HepG2 (cell line): ENCODE measurements around the gene INF2. TPM values are rescaled to one million over a fixed set of nuclear protein-coding genes. Genes with fewer than 3 reads are reported as not detected.

Source experiments
- BCLAF1 ChIP-seq: fragments of 450-650 bp; IDR thresholded peaks from 2 replicates; pipeline ENCODE4 v1.6.1; 2017; ENCODE audit warnings: mild to moderate bottlenecking
- CCDC6 ChIP-seq: sonication (generic); formaldehyde crosslinking; IDR thresholded peaks from 2 replicates; pipeline ENCODE4 v1.8.1; 2022; ENCODE audit warnings: mild to moderate bottlenecking, missing genetic modification reagents, moderate library complexity
- HOXA3 ChIP-seq: sonication (generic); formaldehyde crosslinking; IDR thresholded peaks from 2 replicates; pipeline ENCODE4 v1.5.0; 2020; ENCODE audit warnings: missing genetic modification reagents
- KLF15 ChIP-seq: sonication (generic); formaldehyde crosslinking; IDR thresholded peaks from 2 replicates; pipeline ENCODE4 v1.8.1; 2023; ENCODE audit warnings: borderline replicate concordance, mild to moderate bottlenecking, inconsistent platforms, missing genetic modification reagents, mixed read lengths
- MAZ ChIP-seq, 2 experiments: sonication (generic) in 1 of 2; formaldehyde crosslinking in 1 of 2; IDR thresholded peaks; 2 replicates each; pipeline versions ENCODE4 v1.5.0 to v1.6.1; 2012 to 2020; ENCODE audit warnings: low read depth in 2 of 2, mild to moderate bottlenecking in 2 of 2, borderline replicate concordance in 1 of 2, improper control_type of control experiment in 1 of 2, low read length in 1 of 2, missing genetic modification reagents in 1 of 2, moderate library complexity in 1 of 2
- MIER3 ChIP-seq: IDR thresholded peaks from 2 replicates; pipeline ENCODE4 v1.6.1; 2016; ENCODE audit warnings: missing compliant biosample characterization, borderline replicate concordance
- NFKB2 ChIP-seq: sonication (generic); formaldehyde crosslinking; IDR thresholded peaks from 2 replicates; pipeline ENCODE4 v1.4.0; 2020; ENCODE audit warnings: missing genetic modification reagents, borderline replicate concordance
- RBFOX2 ChIP-seq: fragments of 200-400 bp; formaldehyde crosslinking; IDR thresholded peaks from 2 replicates; pipeline ENCODE4 v1.6.1; 2017; ENCODE audit warnings: low read depth, mild to moderate bottlenecking, low read length
- SIN3A ChIP-seq: IDR thresholded peaks from 2 replicates; pipeline ENCODE4 v1.6.1; 2011; ENCODE audit warnings: low read depth, mild to moderate bottlenecking, control low read depth, low read length, borderline replicate concordance
- SMAD1 ChIP-seq: sonication (generic); formaldehyde crosslinking; IDR thresholded peaks from 2 replicates; pipeline ENCODE4 v1.4.0; 2020; ENCODE audit warnings: missing genetic modification reagents, low read depth, mild to moderate bottlenecking, borderline replicate concordance
- SMARCC2 ChIP-seq: fragments of 450-650 bp; IDR thresholded peaks from 2 replicates; pipeline ENCODE4 v1.6.1; 2017; ENCODE audit warnings: antibody characterized with exemption, mild to moderate bottlenecking
- SMYD3 ChIP-seq: sonication (generic); formaldehyde crosslinking; IDR thresholded peaks from 2 replicates; pipeline ENCODE4 v1.8.1; 2023; ENCODE audit warnings: mild to moderate bottlenecking, missing genetic modification reagents
- U2AF1 ChIP-seq: fragments of 200-400 bp; formaldehyde crosslinking; optimal IDR thresholded peaks from 2 replicates; pipeline ENCODE3; 2017; ENCODE audit warnings: mild to moderate bottlenecking, low read depth, low read length
- ZBTB8A ChIP-seq: sonication (generic); formaldehyde crosslinking; IDR thresholded peaks from 2 replicates; pipeline ENCODE4 v1.4.0; 2020; ENCODE audit warnings: mild to moderate bottlenecking, low read depth, missing genetic modification reagents, borderline replicate concordance
- ZNF274 ChIP-seq: sonication (generic); formaldehyde crosslinking; IDR thresholded peaks from 2 replicates; pipeline ENCODE4 v1.5.1; 2020; ENCODE audit warnings: mild to moderate bottlenecking, missing genetic modification reagents
- ZNF343 ChIP-seq: sonication (generic); formaldehyde crosslinking; IDR thresholded peaks from 2 replicates; pipeline ENCODE4 v1.4.0; 2020; ENCODE audit warnings: mild to moderate bottlenecking, missing genetic modification reagents
- ZNF510 ChIP-seq: sonication (generic); formaldehyde crosslinking; IDR thresholded peaks from 2 replicates; pipeline ENCODE4 v1.4.0; 2020; ENCODE audit warnings: low read depth, mild to moderate bottlenecking, missing genetic modification reagents
- ZNF543 ChIP-seq: sonication (generic); formaldehyde crosslinking; IDR thresholded peaks from 2 replicates; pipeline ENCODE4 v1.4.0; 2020; ENCODE audit warnings: mild to moderate bottlenecking, missing genetic modification reagents
- ZNF703 ChIP-seq: sonication (generic); formaldehyde crosslinking; IDR thresholded peaks from 2 replicates; pipeline ENCODE4 v1.5.1; 2020; ENCODE audit warnings: missing genetic modification reagents, mild to moderate bottlenecking, moderate library complexity, borderline replicate concordance
- ZNF746 ChIP-seq: sonication (generic); formaldehyde crosslinking; IDR thresholded peaks from 2 replicates; pipeline ENCODE4 v1.8.0; 2022; ENCODE audit warnings: mild to moderate bottlenecking, missing genetic modification reagents
- polyA plus RNA-seq, 8 experiments: library from polyadenylated mRNA; depleted of rRNA in 3 of 8; stranded (reverse) in 7 of 8; unstranded in 1 of 8; fragments of >200 nt; fragmentation: Illumina TruSeq in 4 of 8; extraction: Trizol in 4 of 8; gene quantifications; 2 replicates each; pipeline versions ENCODE4 v1.2.1 to v1.2.3, GENCODE V29; 2011 to 2016; ENCODE audit warnings: low read depth in 4 of 8, missing spikeins in 1 of 8, mixed read lengths in 1 of 8; ENCODE audit not compliant: insufficient read depth in 1 of 8
- total RNA-seq, 5 experiments: library from RNA; depleted of rRNA; stranded (reverse); fragments of >200 nt; fragmentation: Illumina TruSeq; extraction: Trizol; gene quantifications; 2 replicates each; pipeline ENCODE4 v1.2.3, GENCODE V29; 2016; ENCODE audit warnings: low read depth in 1 of 5
- TF ChIP-seq, protein P1 (sequence below): IDR thresholded peaks from 2 replicates; pipeline ENCODE4 v1.6.1; 2012; ENCODE audit warnings: inconsistent platforms
- TF ChIP-seq, protein P2 (sequence below): sonication (generic); formaldehyde crosslinking; IDR thresholded peaks from 2 replicates; pipeline ENCODE4 v1.5.1; 2020; ENCODE audit warnings: missing genetic modification reagents, mild to moderate bottlenecking, borderline replicate concordance
- TF ChIP-seq, protein P3 (sequence below): sonication (generic); formaldehyde crosslinking; IDR thresholded peaks from 2 replicates; pipeline ENCODE4 v1.8.0; 2022; ENCODE audit warnings: mild to moderate bottlenecking, missing genetic modification reagents, borderline replicate concordance

Gene INF2
- total and polyA plus RNA-seq, 2 of the 13 experiments (the other 11 are each of a cell fraction or from before 2014, with no cell fraction given) = 16.4 to 26.4 TPM

DNA sequence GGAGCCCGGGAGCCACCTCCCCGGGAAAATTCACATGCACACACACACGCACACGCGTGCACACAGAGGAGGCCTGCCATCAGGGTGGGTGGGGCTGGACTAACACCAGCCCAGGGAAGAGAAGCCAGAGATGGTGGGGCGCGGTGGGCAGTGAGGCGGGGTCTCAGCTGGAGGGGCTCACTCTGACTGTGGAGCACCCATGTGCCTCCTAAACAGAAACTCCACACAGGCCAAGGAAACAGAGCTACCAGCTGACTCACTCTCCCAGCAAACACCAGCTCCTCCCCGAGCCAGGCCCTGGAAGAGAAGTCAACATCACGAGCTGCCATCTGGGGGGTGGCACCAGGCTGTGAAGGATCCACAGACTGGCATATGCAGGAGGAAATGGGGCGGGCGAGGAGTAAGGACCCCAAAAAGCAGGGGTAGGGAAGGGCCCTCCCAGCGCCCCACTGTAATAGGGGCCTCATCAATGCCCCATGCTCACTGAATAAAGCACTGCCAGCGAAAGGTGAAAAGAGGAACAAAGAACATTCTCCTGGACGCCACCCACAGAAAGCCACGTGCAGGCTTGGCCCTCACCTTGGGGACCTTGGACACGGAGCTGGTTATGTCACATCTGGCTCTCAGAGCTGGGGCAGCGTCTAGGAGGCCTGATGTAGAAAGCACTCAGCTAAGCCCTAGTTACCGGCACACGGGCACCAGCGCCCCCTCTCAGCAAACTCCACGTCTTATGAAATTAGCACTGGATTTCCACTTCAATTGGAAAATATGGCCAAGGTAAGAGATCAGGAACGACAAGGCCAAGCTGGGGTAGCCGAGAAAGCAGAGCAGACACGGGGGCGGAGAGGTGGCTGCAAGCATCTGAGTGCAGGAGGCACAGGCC is 8.4 kb upstream of the INF2 start (continued):
- TF ChIP-seq MIER3 (CRISPR knock-in tag) = no peak
- no peak for TF ChIP-seq ZNF343 (CRISPR knock-in tag)
- TF ChIP-seq ZNF274 (CRISPR knock-in tag) = peak; percentile 35; the same call in 1 of the 2 replicates
- no peak for TF ChIP-seq ZBTB8A (CRISPR knock-in tag)
- TF ChIP-seq HOXA3 (CRISPR knock-in tag) = 0 out of 2 replicates have a peak, but pooled peaks have one; percentile 36
- TF ChIP-seq ZNF510 = no peak
- TF ChIP-seq, protein P1, sequence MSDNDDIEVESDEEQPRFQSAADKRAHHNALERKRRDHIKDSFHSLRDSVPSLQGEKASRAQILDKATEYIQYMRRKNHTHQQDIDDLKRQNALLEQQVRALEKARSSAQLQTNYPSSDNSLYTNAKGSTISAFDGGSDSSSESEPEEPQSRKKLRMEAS = peak; percentile 82
- TF ChIP-seq SIN3A = 0 out of 2 replicates have a peak, but pooled peaks have one; percentile 17
- no peak for TF ChIP-seq RBFOX2
- TF ChIP-seq SMARCC2 = no peak
- TF ChIP-seq NFKB2 (CRISPR knock-in tag) = no peak
- TF ChIP-seq SMAD1 = no peak
- no peak for TF ChIP-seq MAZ (IDR thresholded peaks at IDR 0.05; ENCODE audit: borderline replicate concordance, low read depth, low read length)
- no peak for TF ChIP-seq MAZ (CRISPR knock-in tag; IDR thresholded peaks at IDR 0.05; ENCODE audit: low read depth)
- no peak for TF ChIP-seq U2AF1
- no peak for TF ChIP-seq ZNF703
- no peak for TF ChIP-seq SMYD3 (CRISPR knock-in tag)
- no peak for TF ChIP-seq ZNF746 (CRISPR knock-in tag)
- TF ChIP-seq, protein P2, sequence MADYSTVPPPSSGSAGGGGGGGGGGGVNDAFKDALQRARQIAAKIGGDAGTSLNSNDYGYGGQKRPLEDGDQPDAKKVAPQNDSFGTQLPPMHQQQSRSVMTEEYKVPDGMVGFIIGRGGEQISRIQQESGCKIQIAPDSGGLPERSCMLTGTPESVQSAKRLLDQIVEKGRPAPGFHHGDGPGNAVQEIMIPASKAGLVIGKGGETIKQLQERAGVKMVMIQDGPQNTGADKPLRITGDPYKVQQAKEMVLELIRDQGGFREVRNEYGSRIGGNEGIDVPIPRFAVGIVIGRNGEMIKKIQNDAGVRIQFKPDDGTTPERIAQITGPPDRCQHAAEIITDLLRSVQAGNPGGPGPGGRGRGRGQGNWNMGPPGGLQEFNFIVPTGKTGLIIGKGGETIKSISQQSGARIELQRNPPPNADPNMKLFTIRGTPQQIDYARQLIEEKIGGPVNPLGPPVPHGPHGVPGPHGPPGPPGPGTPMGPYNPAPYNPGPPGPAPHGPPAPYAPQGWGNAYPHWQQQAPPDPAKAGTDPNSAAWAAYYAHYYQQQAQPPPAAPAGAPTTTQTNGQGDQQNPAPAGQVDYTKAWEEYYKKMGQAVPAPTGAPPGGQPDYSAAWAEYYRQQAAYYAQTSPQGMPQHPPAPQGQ = no peak
- no peak for TF ChIP-seq ZNF543
- TF ChIP-seq BCLAF1 = no peak
- TF ChIP-seq CCDC6 (CRISPR knock-in tag) = no peak
- TF ChIP-seq, protein P3, sequence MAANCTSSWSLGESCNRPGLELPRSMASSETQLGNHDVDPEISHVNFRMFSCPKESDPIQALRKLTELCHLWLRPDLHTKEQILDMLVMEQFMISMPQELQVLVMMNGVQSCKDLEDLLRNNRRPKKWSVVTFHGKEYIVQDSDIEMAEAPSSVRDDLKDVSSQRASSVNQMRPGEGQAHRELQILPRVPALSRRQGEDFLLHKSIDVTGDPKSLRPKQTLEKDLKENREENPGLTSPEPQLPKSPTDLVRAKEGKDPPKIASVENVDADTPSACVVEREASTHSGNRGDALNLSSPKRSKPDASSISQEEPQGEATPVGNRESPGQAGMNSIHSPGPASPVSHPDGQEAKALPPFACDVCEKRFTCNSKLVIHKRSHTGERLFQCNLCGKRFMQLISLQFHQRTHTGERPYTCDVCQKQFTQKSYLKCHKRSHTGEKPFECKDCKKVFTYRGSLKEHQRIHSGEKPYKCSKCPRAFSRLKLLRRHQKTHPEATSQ (CRISPR knock-in tag) = no peak
- no peak for TF ChIP-seq KLF15 (CRISPR knock-in tag)
